H1 (cell line): ENCODE measurements around the gene RCAN2. TPM values are rescaled to one million over a fixed set of nuclear protein-coding genes. Genes with fewer than 3 reads are reported as not detected.
"Not testable (repeated sequence)": the region's sequence is repeated elsewhere in the genome, so short reads cannot be mapped to it uniquely, and the experiment has no call there.

Source experiments
- CTCF ChIA-PET: fragments of 300-600 bp; sonication (Branson Sonifier 250); formaldehyde crosslinking; loops from one replicate; lab custom pipeline; 2021; ENCODE audit not compliant: partially characterized antibody; lab: Charles Lee
- POLR2A ChIA-PET: fragments of 300-600 bp; sonication (Branson Sonifier 250); formaldehyde crosslinking; loops from one replicate; lab custom pipeline; 2021; ENCODE audit warnings: inconsistent platforms; ENCODE audit not compliant: partially characterized antibody; lab: Charles Lee
- DNase-seq, 2 experiments: peaks; one replicate each; pipeline versions ENCODE4 v3.0.0 to v3.0.0-alpha.2; 2010 to 2022; ENCODE audit warnings: low spot score in 2 of 2, low read depth in 1 of 2, mixed read lengths in 1 of 2
- FAIRE-seq: peaks from 2 replicates; lab custom pipeline; 2011; peaks lifted over from hg19 to GRCh38; lab: Jason Lieb, UNC
- H2AFZ ChIP-seq: 2 replicates; pipeline ENCODE4 v1.8.1; 2012; ENCODE audit warnings: low read length, inconsistent platforms
- H2AK5ac ChIP-seq: 2 replicates; pipeline ENCODE4 v1.6.1; 2013; ENCODE audit warnings: low read depth, low read length
- H2BK120ac ChIP-seq: replicated peaks from 2 replicates; pipeline ENCODE3; 2013; ENCODE audit warnings: low read depth, low read length, inconsistent platforms
- H2BK12ac ChIP-seq: 2 replicates; pipeline ENCODE4 v1.6.1; 2013; ENCODE audit warnings: low read depth, low read length
- H2BK15ac ChIP-seq: 2 replicates; pipeline ENCODE4 v1.6.1; 2013; ENCODE audit warnings: low read length
- H2BK20ac ChIP-seq: 2 replicates; pipeline ENCODE4 v1.6.1; 2013; ENCODE audit warnings: low read length
- H2BK5ac ChIP-seq: 2 replicates; pipeline ENCODE4 v1.6.1; 2013; ENCODE audit warnings: low read depth, low read length
- H3K14ac ChIP-seq: 2 replicates; pipeline ENCODE4 v1.6.1; 2013; ENCODE audit warnings: inconsistent platforms; ENCODE audit not compliant: insufficient read length
- H3K18ac ChIP-seq: 2 replicates; pipeline ENCODE4 v1.6.1; 2013; ENCODE audit warnings: low read length; ENCODE audit errors: extremely low read depth
- H3K23ac ChIP-seq: 2 replicates; pipeline ENCODE4 v1.6.1; 2013; ENCODE audit warnings: inconsistent platforms; ENCODE audit not compliant: insufficient read length
- H3K23me2 ChIP-seq: 2 replicates; pipeline ENCODE4 v1.6.1; 2013; ENCODE audit warnings: low read depth, low read length
- H3K27ac ChIP-seq: 2 replicates; pipeline ENCODE4 v1.6.1; 2011; ENCODE audit warnings: low read depth, low read length, inconsistent platforms
- H3K27me3 ChIP-seq, 4 experiments: replicated peaks in 1 of 4; 1 replicate in 1 of 4; 2 replicates in 3 of 4; pipeline versions ENCODE4 v1.6.1 to v1.8.1; 2011 to 2013; ENCODE audit warnings: low read length in 3 of 4, mild to moderate bottlenecking in 3 of 4, inconsistent platforms in 2 of 4, mixed read lengths in 2 of 4, moderate library complexity in 1 of 4; ENCODE audit not compliant: control insufficient read depth in 3 of 4, insufficient read depth in 3 of 4; ENCODE audit errors: extremely low read depth in 1 of 4
- H3K36me3 ChIP-seq, 4 experiments: 2 replicates each; pipeline versions ENCODE4 v1.6.1 to v1.8.1; 2011 to 2013; ENCODE audit warnings: mild to moderate bottlenecking in 4 of 4, low read length in 3 of 4, moderate library complexity in 2 of 4, control low read depth in 1 of 4, inconsistent platforms in 1 of 4; ENCODE audit not compliant: insufficient read depth in 4 of 4, control insufficient read depth in 2 of 4
- H3K4ac ChIP-seq: replicated peaks from 2 replicates; pipeline ENCODE3; 2013; ENCODE audit warnings: low read length, low read depth, mixed read lengths, inconsistent platforms; ENCODE audit not compliant: insufficient read length
- H3K4me1 ChIP-seq, 4 experiments: replicated peaks in 1 of 4; 1 replicate in 1 of 4; 2 replicates in 3 of 4; pipeline versions ENCODE4 v1.6.1 to v1.8.1; 2011 to 2013; ENCODE audit warnings: low read length in 3 of 4, inconsistent platforms in 2 of 4, mixed read lengths in 1 of 4; ENCODE audit not compliant: insufficient read depth in 4 of 4, control insufficient read depth in 3 of 4
- H3K4me2 ChIP-seq, 2 experiments: 2 replicates each; pipeline versions ENCODE4 v1.6.1 to v1.8.1; 2011 to 2013; ENCODE audit warnings: low read depth in 2 of 2, low read length in 2 of 2, control low read depth in 1 of 2, inconsistent platforms in 1 of 2, mild to moderate bottlenecking in 1 of 2; ENCODE audit not compliant: insufficient read depth in 1 of 2
- H3K4me3 ChIP-seq, 4 experiments: fragments of 200-600, 300-600 bp in 1 of 4; sonication (generic), shearing (Covaris generic), sonication (Bioruptor Twin) in 1 of 4; 2 replicates each; pipeline versions ENCODE4 v1.5.1 to v1.8.1; 2011 to 2016; ENCODE audit warnings: low read length in 4 of 4, low read depth in 3 of 4, control low read depth in 2 of 4, inconsistent platforms in 2 of 4, mild to moderate bottlenecking in 2 of 4, mixed read lengths in 1 of 4, moderate library complexity in 1 of 4; ENCODE audit not compliant: insufficient read depth in 2 of 4; ENCODE audit errors: extremely low read depth in 1 of 4
- H3K56ac ChIP-seq: replicated peaks from 2 replicates; pipeline ENCODE3; 2013; ENCODE audit warnings: low read depth, mild to moderate bottlenecking, mixed read lengths, low read length, inconsistent platforms; ENCODE audit not compliant: insufficient read length
- H3K79me1 ChIP-seq: 2 replicates; pipeline ENCODE4 v1.6.1; 2013; ENCODE audit warnings: low read depth, low read length, control low read depth
- H3K79me2 ChIP-seq, 2 experiments: 2 replicates each; pipeline versions ENCODE4 v1.6.1 to v1.8.1; 2012 to 2013; ENCODE audit warnings: low read length in 2 of 2, mild to moderate bottlenecking in 2 of 2, inconsistent platforms in 1 of 2; ENCODE audit not compliant: insufficient read depth in 2 of 2, control insufficient read depth in 1 of 2
- H3K9ac ChIP-seq, 4 experiments: replicated peaks in 1 of 4; 1 replicate in 1 of 4; 2 replicates in 3 of 4; pipeline versions ENCODE4 v1.6.1 to v1.8.1; 2011 to 2013; ENCODE audit warnings: low read depth in 3 of 4, low read length in 3 of 4, control low read depth in 2 of 4, mild to moderate bottlenecking in 2 of 4, moderate library complexity in 2 of 4, inconsistent platforms in 1 of 4; ENCODE audit errors: extremely low read depth in 1 of 4
- H3K9me3 ChIP-seq, 2 experiments: 2 replicates each; pipeline versions ENCODE4 v1.6.1 to v1.8.1; 2012 to 2013; ENCODE audit warnings: mild to moderate bottlenecking in 2 of 2, moderate library complexity in 2 of 2, control low read depth in 1 of 2, inconsistent platforms in 1 of 2, low read depth in 1 of 2, low read length in 1 of 2, mixed read lengths in 1 of 2; ENCODE audit not compliant: insufficient read depth in 2 of 2
- H4K20me1 ChIP-seq, 2 experiments: replicated peaks in 1 of 2; 2 replicates each; pipeline versions ENCODE3 to v1.8.1; 2011 to 2013; ENCODE audit warnings: inconsistent platforms in 2 of 2, low read length in 2 of 2, mild to moderate bottlenecking in 1 of 2; ENCODE audit not compliant: insufficient read depth in 2 of 2, control insufficient read depth in 1 of 2
- H4K5ac ChIP-seq: 2 replicates; pipeline ENCODE4 v1.6.1; 2013; ENCODE audit warnings: low read length, low read depth, mixed read lengths, inconsistent platforms; ENCODE audit not compliant: insufficient read length
- H4K8ac ChIP-seq: 2 replicates; pipeline ENCODE4 v1.8.0; 2013; ENCODE audit warnings: mild to moderate bottlenecking, moderate library complexity, low read length, inconsistent platforms; ENCODE audit not compliant: insufficient read depth; ENCODE audit errors: extremely low read depth
- H4K91ac ChIP-seq: replicated peaks from 2 replicates; pipeline ENCODE3; 2013; ENCODE audit warnings: low read length, mixed read lengths, inconsistent platforms; ENCODE audit not compliant: insufficient read length
- TEAD4 ChIP-seq: IDR thresholded peaks from 2 replicates; pipeline ENCODE4 v1.6.1; 2012; ENCODE audit warnings: low read depth, low read length, inconsistent platforms, mixed read lengths
- WGBS, 2 experiments: shearing (Covaris generic) in 1 of 2; methylation state at CpG; one replicate each; pipeline versions ENCODE4 v1.1.6 to v1.1.7; 2013 to 2015; ENCODE audit warnings: low lambda C conversion rate in 2 of 2, mixed read lengths in 2 of 2, inconsistent platforms in 1 of 2, low coverage in 1 of 2, missing lambda C conversion rate in 1 of 2; ENCODE audit not compliant: insufficient replicate concordance in 2 of 2, insufficient coverage in 1 of 2, insufficient read length in 1 of 2; ENCODE audit errors: extremely low coverage in 1 of 2, missing lambda C conversion rate in 1 of 2; 5-methylcytosine and 5-hydroxymethylcytosine counted together
- polyA plus RNA-seq, 7 experiments: library from polyadenylated mRNA; depleted of rRNA in 3 of 7; stranded (reverse) in 5 of 7; unstranded in 2 of 7; fragments of >200 nt in 5 of 7; fragments of 200-250 nt in 2 of 7; gene quantifications; 1 replicate in 5 of 7; 2 replicates in 1 of 7; 4 replicates in 1 of 7; pipeline versions ENCODE4 v1.2.1 to v1.2.3, GENCODE V29; 2011 to 2013; ENCODE audit warnings: missing spikeins in 2 of 7, mixed read lengths in 2 of 7
- total RNA-seq: library from RNA; stranded (reverse); fragmentation: NEBNext Ultra II Directional; extraction: Animal tissue kit (Norgen Biotek cat#: 25700); gene quantifications from 2 replicates; pipeline ENCODE4 v1.2.1, GENCODE V29; 2021

Gene RCAN2
- total and polyA plus RNA-seq, 2 of the 8 experiments (the other 6 are each of a cell fraction or from before 2014, with no cell fraction given) = 5.0 to 8.5 TPM

DNA sequence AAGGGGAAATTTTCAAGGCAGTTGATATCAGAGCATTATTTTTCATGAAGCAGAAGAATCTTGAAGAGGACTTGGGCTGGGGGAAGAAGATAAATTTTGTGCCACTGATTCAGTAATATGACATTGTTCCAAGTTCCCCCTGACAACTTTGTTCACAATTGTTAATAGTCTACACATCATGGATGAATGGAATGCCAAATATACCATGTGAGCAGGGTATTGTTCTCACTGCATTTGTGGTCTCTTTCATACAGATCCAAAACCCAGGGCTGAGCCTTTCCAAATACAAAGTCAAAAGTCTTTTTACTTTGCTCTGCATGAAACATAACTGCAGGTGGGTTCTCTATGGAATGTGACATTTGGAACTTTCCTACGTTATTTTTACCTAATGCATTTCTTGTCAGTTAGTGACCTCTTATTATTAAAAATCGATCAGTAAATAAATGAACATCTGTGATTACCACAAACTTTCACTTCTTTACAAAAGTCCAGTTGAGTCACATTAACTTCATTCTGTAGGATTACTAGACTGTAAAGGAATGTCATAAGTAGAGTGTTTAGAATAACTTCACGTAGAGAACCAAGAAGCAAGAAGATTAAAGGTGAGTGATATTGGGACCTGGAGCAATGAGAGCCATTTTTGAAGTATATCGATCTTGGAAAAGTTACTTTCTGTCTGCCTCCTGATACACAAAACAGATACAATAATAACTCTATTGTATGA, 100.9 kb downstream of the RCAN2 start (continued):
- TF ChIP-seq TEAD4 = no peak

DNA sequence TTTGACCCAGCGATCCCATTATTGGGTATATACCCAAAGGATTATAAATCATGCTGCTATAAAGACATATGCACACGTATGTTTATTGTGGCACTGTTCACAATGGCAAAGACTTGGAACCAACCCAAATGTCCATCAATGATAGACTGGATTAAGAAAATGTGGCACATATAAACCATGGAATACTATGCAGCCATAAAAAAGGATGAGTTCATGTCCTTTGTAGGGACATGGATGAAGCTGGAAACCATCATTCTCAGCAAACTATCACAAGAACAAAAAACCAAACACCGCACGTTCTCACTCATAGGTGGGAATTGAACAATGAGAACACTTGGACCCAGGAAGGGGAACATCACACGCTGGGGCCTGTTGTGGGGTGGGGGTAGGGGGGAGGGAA, 103.5 kb downstream of the RCAN2 start:
- H4K91ac ChIP-seq, FAIRE-seq, H3K14ac ChIP-seq, CTCF ChIA-PET, H2BK120ac ChIP-seq, H3K27ac ChIP-seq, H2BK15ac ChIP-seq, H3K56ac ChIP-seq, H3K23me2 ChIP-seq, POLR2A ChIA-PET, H3K9me3 ChIP-seq, H2BK12ac ChIP-seq, H2BK20ac ChIP-seq, H3K4me3 ChIP-seq, H2AFZ ChIP-seq, H3K18ac ChIP-seq, H2BK5ac ChIP-seq, H3K4ac ChIP-seq, H3K79me1 ChIP-seq, H3K79me2 ChIP-seq, H3K23ac ChIP-seq, H4K5ac ChIP-seq, H4K8ac ChIP-seq, H3K27me3 ChIP-seq, H4K20me1 ChIP-seq, H3K4me1 ChIP-seq, H3K4me2 ChIP-seq, H3K9ac ChIP-seq, H3K36me3 ChIP-seq, DNase-seq, H2AK5ac ChIP-seq: not testable (repeated sequence)
- WGBS, 2 experiments = 90% methylated on average over 2 of the region's 5 CpGs; no CpG with 5 or more reads in 1 of the 2 experiments
